ENCODE data around the gene TC2N.

The TC2N gene

DNA sequence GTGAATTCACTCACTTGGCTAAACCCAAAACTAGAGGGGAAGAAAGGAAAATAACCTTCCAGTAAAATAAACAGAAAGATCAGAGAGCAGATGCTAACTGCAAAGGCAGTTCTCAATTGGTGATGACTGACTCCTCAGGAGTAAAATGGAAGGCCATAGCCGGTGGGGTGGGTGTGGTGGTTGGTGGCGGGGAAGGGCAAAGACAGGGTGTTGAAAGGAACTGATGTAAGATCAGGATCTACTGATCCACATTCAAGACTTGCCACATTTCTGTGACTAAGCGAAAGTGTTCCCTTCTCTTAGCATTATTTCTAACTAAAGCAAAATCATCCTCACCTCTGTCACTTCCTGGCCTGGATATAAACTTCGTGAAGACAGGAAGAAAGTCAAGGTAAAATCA lies 26.3 kb upstream of the TC2N start:
- H2AFZ ChIP-seq (ENCODE audit: low read depth, low read length) = no peak overlapping the region
- H3K27me3 ChIP-seq (ENCODE audit: insufficient read depth, low read length, poor library complexity) = no peaks in the 10 kb centered on the region
- no peak for TF ChIP-seq EZH2 (IDR thresholded peaks at IDR 0.05; ENCODE audit: borderline replicate concordance, low read depth, low read length, severe bottlenecking)
- TF ChIP-seq CTCF (IDR thresholded peaks at IDR 0.05; ENCODE audit: borderline replicate concordance, extremely low read depth, low read length, poor library complexity, severe bottlenecking) = no peak
- H3K79me2 ChIP-seq (ENCODE audit: insufficient read depth, low read length) = no peaks in the 10 kb centered on the region
- H3K27ac ChIP-seq (ENCODE audit: low read length) = no peak overlapping the region; the same call in 1 of the 2 replicates
- H3K36me3 ChIP-seq (ENCODE audit: insufficient read depth, low read length) = no peaks in the 10 kb centered on the region
- H3K9ac ChIP-seq (ENCODE audit: low read depth, low read length) = no peak overlapping the region
- DNase-seq (no peak), ATAC-seq (ENCODE audit: insufficient read depth, low read depth) (no peak)
- H4K20me1 ChIP-seq (ENCODE audit: insufficient read depth, low read length) = no peaks in the 10 kb centered on the region
- peaks cover 20% of the 10 kb centered on the region for H3K4me1 ChIP-seq (ENCODE audit: insufficient read depth, low read length)
- H3K4me2 ChIP-seq (ENCODE audit: insufficient read depth, low read length) = no peak overlapping the region
- no peak overlapping the region for H3K4me3 ChIP-seq (ENCODE audit: low read depth in 1 of 2, low read length in 2 of 2)
- no peaks in the 10 kb centered on the region for H3K9me3 ChIP-seq (ENCODE audit: insufficient read depth, low read length, severe bottlenecking)

- Histone ChIP-seq H3K4me2 (ENCODE audit: insufficient read depth, low read length) (no peak overlapping the region), H3K36me3 (ENCODE audit: insufficient read depth, low read length) (no peaks in the 10 kb centered on the region), H3K79me2 (ENCODE audit: insufficient read depth, low read length) (no peaks in the 10 kb centered on the region), H3K27ac (ENCODE audit: low read length) (no peak overlapping the region), H2AFZ (ENCODE audit: low read depth, low read length) (no peak overlapping the region), H3K9me3 (ENCODE audit: insufficient read depth, low read length, severe bottlenecking) (no peaks in the 10 kb centered on the region), H3K4me1 (ENCODE audit: insufficient read depth, low read length) (peaks cover 20% of the 10 kb centered on the region), H4K20me1 (ENCODE audit: insufficient read depth, low read length) (no peaks in the 10 kb centered on the region), H3K27me3 (ENCODE audit: insufficient read depth, low read length, poor library complexity) (no peaks in the 10 kb centered on the region), H3K4me3 (ENCODE audit: low read depth in 1 of 2, low read length in 2 of 2) (no peak overlapping the region), H3K9ac (ENCODE audit: low read depth, low read length) (no peak overlapping the region)
- DNase-seq = no peak
- no peak for ATAC-seq (ENCODE audit: insufficient read depth, low read depth)
- TF ChIP-seq EZH2 (IDR thresholded peaks at IDR 0.05; ENCODE audit: borderline replicate concordance, low read depth, low read length, severe bottlenecking) (no peak), CTCF (IDR thresholded peaks at IDR 0.05; ENCODE audit: borderline replicate concordance, extremely low read depth, low read length, poor library complexity, severe bottlenecking) (peak; percentile 43)
Observed at GRCh38 chr14:91893007-91893406, 25.7 kb upstream of the TC2N start.

- Histone ChIP-seq H3K79me2 (ENCODE audit: insufficient read depth, low read length) (no peaks in the 10 kb centered on the region), H3K36me3 (ENCODE audit: insufficient read depth, low read length) (no peaks in the 10 kb centered on the region), H3K27me3 (ENCODE audit: insufficient read depth, low read length, poor library complexity) (no peaks in the 10 kb centered on the region), H3K4me1 (ENCODE audit: insufficient read depth, low read length) (peaks cover 20% of the 10 kb centered on the region), H3K9me3 (ENCODE audit: insufficient read depth, low read length, severe bottlenecking) (no peaks in the 10 kb centered on the region), H3K4me3 (ENCODE audit: low read depth in 1 of 2, low read length in 2 of 2) (no peak overlapping the region), H4K20me1 (ENCODE audit: insufficient read depth, low read length) (no peaks in the 10 kb centered on the region), H3K9ac (ENCODE audit: low read depth, low read length) (no peak overlapping the region), H3K27ac (ENCODE audit: low read length) (no peak overlapping the region), H3K4me2 (ENCODE audit: insufficient read depth, low read length) (no peak overlapping the region), H2AFZ (ENCODE audit: low read depth, low read length) (no peak overlapping the region)
- DNase-seq (no peak), ATAC-seq (ENCODE audit: insufficient read depth, low read depth) (no peak)
- TF ChIP-seq EZH2 (IDR thresholded peaks at IDR 0.05; ENCODE audit: borderline replicate concordance, low read depth, low read length, severe bottlenecking) (no peak), CTCF (IDR thresholded peaks at IDR 0.05; ENCODE audit: borderline replicate concordance, extremely low read depth, low read length, poor library complexity, severe bottlenecking) (no peak)
Observed at GRCh38 chr14:91891721-91892220, 24.4 kb upstream of the TC2N start.

DNA sequence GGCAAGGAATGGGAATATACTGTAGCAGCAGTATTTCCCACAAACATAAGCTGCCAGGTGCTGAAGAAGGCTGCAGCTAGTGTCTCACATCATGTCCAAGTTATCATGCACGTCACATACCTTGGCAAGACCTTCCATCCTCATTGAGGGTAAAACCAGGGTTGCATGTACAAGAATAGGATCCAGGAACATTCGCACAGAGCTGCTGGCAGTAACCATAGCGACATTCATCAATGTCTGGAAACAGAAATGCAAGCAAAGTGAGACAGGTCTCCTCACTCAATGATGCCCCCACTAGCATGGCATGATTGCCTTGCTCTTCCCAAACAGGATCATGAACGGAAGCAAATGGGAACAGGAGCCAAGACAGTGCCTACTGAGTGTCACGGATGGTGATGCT lies 23.8 kb upstream of the TC2N start:
- TF ChIP-seq CTCF (IDR thresholded peaks at IDR 0.05; ENCODE audit: borderline replicate concordance, extremely low read depth, low read length, poor library complexity, severe bottlenecking) = no peak
- TF ChIP-seq EZH2 (IDR thresholded peaks at IDR 0.05; ENCODE audit: borderline replicate concordance, low read depth, low read length, severe bottlenecking) = no peak
- no peaks in the 10 kb centered on the region for H3K27me3 ChIP-seq (ENCODE audit: insufficient read depth, low read length, poor library complexity)
- H3K4me1 ChIP-seq (ENCODE audit: insufficient read depth, low read length) = peaks cover 20% of the 10 kb centered on the region
- no peaks in the 10 kb centered on the region for H3K9me3 ChIP-seq (ENCODE audit: insufficient read depth, low read length, severe bottlenecking)
- H3K4me2 ChIP-seq (ENCODE audit: insufficient read depth, low read length) = no peak overlapping the region
- H3K4me3 ChIP-seq (ENCODE audit: low read depth in 1 of 2, low read length in 2 of 2) = no peak overlapping the region
- no peak overlapping the region for H2AFZ ChIP-seq (ENCODE audit: low read depth, low read length)
- DNase-seq (no peak), ATAC-seq (ENCODE audit: insufficient read depth, low read depth) (no peak)
- no peak overlapping the region for H3K9ac ChIP-seq (ENCODE audit: low read depth, low read length)
- H3K36me3 ChIP-seq (ENCODE audit: insufficient read depth, low read length) = no peaks in the 10 kb centered on the region
- no peaks in the 10 kb centered on the region for H3K79me2 ChIP-seq (ENCODE audit: insufficient read depth, low read length)
- peak overlapping the region; percentile 35 for H3K27ac ChIP-seq (ENCODE audit: low read length)
- no peaks in the 10 kb centered on the region for H4K20me1 ChIP-seq (ENCODE audit: insufficient read depth, low read length)

Measured in DND-41 (cell line).